ENCODE data around the gene PTPRM. TPM values are rescaled to one million over a fixed set of nuclear protein-coding genes. Genes with fewer than 3 reads are reported as not detected.

The PTPRM gene
- polyA plus RNA-seq, 1 of the 3 experiments (the other 2 are of a cell fraction) = 16.0 TPM

DNA sequence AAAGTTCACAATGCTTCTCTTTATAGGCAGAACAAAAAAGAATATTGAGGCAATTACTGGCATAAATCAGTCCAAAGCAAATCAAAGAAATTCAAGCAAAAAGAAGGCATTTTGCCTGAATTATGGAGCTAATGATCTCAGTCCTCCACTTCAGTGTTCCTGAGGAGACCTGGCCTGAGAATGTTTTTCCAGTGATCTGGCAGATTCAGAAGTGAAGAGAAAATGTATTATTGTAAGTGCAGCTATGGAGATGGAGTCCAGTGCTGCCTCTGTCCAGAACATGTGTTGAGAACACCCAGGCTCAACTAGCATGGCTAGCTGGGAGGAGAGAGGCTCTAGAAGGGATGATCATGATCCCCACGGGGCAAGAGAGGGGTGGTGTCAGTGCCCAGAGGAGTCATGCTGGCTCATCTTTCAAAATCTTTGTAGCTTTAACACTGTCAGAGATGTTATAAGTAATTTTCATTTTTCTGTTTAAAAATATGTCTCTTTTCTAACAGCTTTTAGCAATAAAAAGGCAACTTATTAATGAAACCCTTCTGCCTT lies 675.1 kb downstream of the PTPRM start (continued):
- TF ChIP-seq, protein P1, sequence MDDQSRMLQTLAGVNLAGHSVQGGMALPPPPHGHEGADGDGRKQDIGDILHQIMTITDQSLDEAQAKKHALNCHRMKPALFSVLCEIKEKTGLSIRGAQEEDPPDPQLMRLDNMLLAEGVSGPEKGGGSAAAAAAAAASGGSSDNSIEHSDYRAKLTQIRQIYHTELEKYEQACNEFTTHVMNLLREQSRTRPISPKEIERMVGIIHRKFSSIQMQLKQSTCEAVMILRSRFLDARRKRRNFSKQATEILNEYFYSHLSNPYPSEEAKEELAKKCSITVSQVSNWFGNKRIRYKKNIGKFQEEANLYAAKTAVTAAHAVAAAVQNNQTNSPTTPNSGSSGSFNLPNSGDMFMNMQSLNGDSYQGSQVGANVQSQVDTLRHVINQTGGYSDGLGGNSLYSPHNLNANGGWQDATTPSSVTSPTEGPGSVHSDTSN (IDR thresholded peaks at IDR 0.05) = no peak
- no peak for TF ChIP-seq JUND (IDR thresholded peaks at IDR 0.05)
- no peak for TF ChIP-seq MXI1 (IDR thresholded peaks at IDR 0.05; ENCODE audit: low read depth, low read length)
- no peak for TF ChIP-seq CTCF (IDR thresholded peaks at IDR 0.05)
- no peak for TF ChIP-seq TAF1 (IDR thresholded peaks at IDR 0.05; ENCODE audit: borderline replicate concordance, low read depth, low read length)

DNA sequence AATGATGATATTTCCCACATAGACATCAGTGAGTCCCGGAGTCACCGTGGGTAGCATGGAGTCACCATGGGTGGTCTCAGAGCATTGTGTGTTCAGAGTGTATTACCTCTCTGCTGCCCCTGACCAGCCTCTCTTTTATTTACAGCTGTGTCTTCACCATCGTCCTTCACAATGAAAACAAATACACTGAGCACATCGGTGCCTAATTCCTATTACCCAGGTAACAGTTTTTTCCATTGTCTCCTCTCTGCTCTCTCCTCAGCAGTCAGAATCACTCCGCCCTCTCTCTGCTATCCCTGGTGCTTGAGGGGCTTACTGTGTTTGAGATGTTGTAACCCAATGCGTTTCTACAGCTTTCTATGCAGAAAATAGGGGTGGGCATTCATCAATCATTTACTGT lies 680.6 kb downstream of the PTPRM start:
- Histone ChIP-seq H3K36me3 (replicated peaks in 1 of 2; ENCODE audit: control insufficient read depth in 1 of 2, insufficient read depth in 2 of 2, low read length in 1 of 2) (no peaks in the 10 kb centered on the region), H4K20me1 (ENCODE audit: insufficient read depth) (no peaks in the 10 kb centered on the region), H3K4me2 (no peak overlapping the region), H3K79me2 (ENCODE audit: insufficient read depth) (no peaks in the 10 kb centered on the region), H3K4me3 (ENCODE audit: low read depth in 2 of 2, low read length in 1 of 2) (no peak overlapping the region), H3K27me3 (ENCODE audit: insufficient read depth) (no peaks in the 10 kb centered on the region), H3F3A (replicated peaks; ENCODE audit: insufficient read depth) (no peaks in the 10 kb centered on the region), H3K27ac (ENCODE audit: low read depth in 2 of 2, low read length in 1 of 2) (no peak overlapping the region), H3K4me1 (ENCODE audit: control insufficient read depth in 1 of 2, insufficient read depth in 2 of 2, low read depth in 1 of 2, low read length in 1 of 2) (peaks cover 0 to 9% of the 10 kb centered on the region in 2 experiments; a peak in 1 of 4 replicates), H3K9me2 (no peaks in the 10 kb centered on the region), H2AFZ (ENCODE audit: low read depth) (no peak overlapping the region), H3K9ac (no peak overlapping the region), H3K9me3 (no peaks in the 10 kb centered on the region)
- DNase-seq = no peak
- CTCF ChIA-PET = no interaction called here
- 53% methylated on average over 6 of the region's 6 CpGs for whole genome bisulfite sequencing (ENCODE audit: low lambda C conversion rate)
- POLR2A ChIA-PET = no interaction called here
- TF ChIP-seq REST (IDR thresholded peaks at IDR 0.05; ENCODE audit: low read depth, low read length) (no peak), TAF1 (IDR thresholded peaks at IDR 0.05; ENCODE audit: borderline replicate concordance, low read depth, low read length) (no peak), RAD21 (IDR thresholded peaks at IDR 0.05; ENCODE audit: low read length) (no peak), SIN3A (IDR thresholded peaks at IDR 0.05; ENCODE audit: borderline replicate concordance, low read depth, low read length) (no peak), TEAD4 (IDR thresholded peaks at IDR 0.05; ENCODE audit: borderline replicate concordance, insufficient read depth) (no peak), CTCF (IDR thresholded peaks at IDR 0.05) (no peak), FOXM1 (IDR thresholded peaks at IDR 0.05; ENCODE audit: low read depth) (no peak), GATA2 (CRISPR knock-in tag; IDR thresholded peaks at IDR 0.05) (no peak), ELF1 (IDR thresholded peaks at IDR 0.05) (no peak), RCOR1 (IDR thresholded peaks at IDR 0.05; ENCODE audit: low read length) (no peak), TCF12 (IDR thresholded peaks at IDR 0.05) (no peak), MAX (IDR thresholded peaks at IDR 0.05; ENCODE audit: low read depth) (no peak), CHD2 (IDR thresholded peaks at IDR 0.05; ENCODE audit: low read length, partially characterized antibody) (no peak), JUND (IDR thresholded peaks at IDR 0.05) (no peak), FOXJ3 (CRISPR knock-in tag; IDR thresholded peaks at IDR 0.05) (no peak), MEF2A (IDR thresholded peaks at IDR 0.05; ENCODE audit: borderline replicate concordance, low read depth) (no peak), EZH2phosphoT487 (IDR thresholded peaks at IDR 0.05; ENCODE audit: borderline replicate concordance, low read depth) (no peak), USF1 (IDR thresholded peaks at IDR 0.05; ENCODE audit: borderline replicate concordance, low read depth) (no peak)
- TF ChIP-seq, protein P2, sequence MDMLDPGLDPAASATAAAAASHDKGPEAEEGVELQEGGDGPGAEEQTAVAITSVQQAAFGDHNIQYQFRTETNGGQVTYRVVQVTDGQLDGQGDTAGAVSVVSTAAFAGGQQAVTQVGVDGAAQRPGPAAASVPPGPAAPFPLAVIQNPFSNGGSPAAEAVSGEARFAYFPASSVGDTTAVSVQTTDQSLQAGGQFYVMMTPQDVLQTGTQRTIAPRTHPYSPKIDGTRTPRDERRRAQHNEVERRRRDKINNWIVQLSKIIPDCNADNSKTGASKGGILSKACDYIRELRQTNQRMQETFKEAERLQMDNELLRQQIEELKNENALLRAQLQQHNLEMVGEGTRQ (IDR thresholded peaks at IDR 0.05; ENCODE audit: borderline replicate concordance, low read depth, low read length) = no peak
